DOHH2 (cell line): ENCODE data around the gene CYP17A1.

ENCODE experiments used
- H3F3A ChIP-seq: fragments of 200-600 bp; sonication (generic), shearing (Covaris generic); 2 replicates; pipeline ENCODE4 v1.6.0; 2016; ENCODE audit warnings: antibody characterized with exemption, mild to moderate bottlenecking; ENCODE audit not compliant: control insufficient read depth, insufficient read depth
- H3K27ac ChIP-seq: fragments of 200-600 bp; sonication (generic); 2 replicates; pipeline ENCODE4 v1.5.1; 2014; ENCODE audit warnings: low read depth, mild to moderate bottlenecking, low read length, moderate library complexity
- H3K27me3 ChIP-seq: fragments of 200-600 bp; sonication (generic); 2 replicates; pipeline ENCODE4 v1.6.1; 2014; ENCODE audit warnings: mild to moderate bottlenecking, low read length, mixed read lengths; ENCODE audit not compliant: control insufficient read depth
- H3K36me3 ChIP-seq: fragments of 200-600 bp; sonication (generic); 2 replicates; pipeline ENCODE4 v1.6.1; 2014; ENCODE audit warnings: mild to moderate bottlenecking, low read length, moderate library complexity, mixed read lengths; ENCODE audit not compliant: control insufficient read depth
- H3K4me1 ChIP-seq: fragments of 200-600 bp; sonication (generic); 2 replicates; pipeline ENCODE4 v1.6.1; 2014; ENCODE audit warnings: mild to moderate bottlenecking, low read length, mixed read lengths; ENCODE audit not compliant: control insufficient read depth
- H3K4me2 ChIP-seq: fragments of 200-600 bp; sonication (generic); 2 replicates; pipeline ENCODE4 v1.6.0; 2014; ENCODE audit warnings: mild to moderate bottlenecking, low read length, moderate library complexity
- H3K4me3 ChIP-seq: fragments of 200-600 bp; sonication (generic); 2 replicates; pipeline ENCODE4 v1.5.1; 2014; ENCODE audit warnings: mild to moderate bottlenecking, low read length, mixed read lengths
- H3K79me2 ChIP-seq: fragments of 200-600 bp; sonication (generic); 2 replicates; pipeline ENCODE4 v1.6.1; 2014; ENCODE audit warnings: mild to moderate bottlenecking, low read length, mixed read lengths; ENCODE audit not compliant: control insufficient read depth
- H3K9me2 ChIP-seq: fragments of 200-600 bp; sonication (generic); replicated peaks from 2 replicates; pipeline ENCODE4 v1.6.1; 2014; ENCODE audit warnings: mild to moderate bottlenecking, low read length, mixed read lengths; ENCODE audit not compliant: control insufficient read depth
- H3K9me3 ChIP-seq: fragments of 200-600 bp; sonication (generic); 2 replicates; pipeline ENCODE4 v1.6.1; 2014; ENCODE audit warnings: antibody characterized with exemption, low read length, mixed read lengths; ENCODE audit not compliant: control insufficient read depth, insufficient read depth
- H4K20me1 ChIP-seq: fragments of 200-600 bp; sonication (generic); 2 replicates; pipeline ENCODE4 v1.6.0; 2014; ENCODE audit warnings: low read depth, mild to moderate bottlenecking, antibody characterized with exemption, low read length, moderate library complexity; ENCODE audit not compliant: control insufficient read depth, insufficient read depth
- EZH2phosphoT487 ChIP-seq: fragments of 200-600 bp; sonication (generic); IDR thresholded peaks from 2 replicates; pipeline ENCODE4 v1.6.1; 2017; ENCODE audit warnings: borderline replicate concordance, mild to moderate bottlenecking, antibody characterized with exemption, low read length, moderate library complexity, mixed read lengths
- TF ChIP-seq, protein P1 (sequence below): fragments of 200-600 bp; sonication (generic); IDR thresholded peaks from one replicate; pipeline ENCODE4 v1.5.1; 2014; ENCODE audit warnings: antibody characterized with exemption, mild to moderate bottlenecking, low read depth, low read length; ENCODE audit not compliant: poor library complexity, severe bottlenecking

Gene CYP17A1

DNA sequence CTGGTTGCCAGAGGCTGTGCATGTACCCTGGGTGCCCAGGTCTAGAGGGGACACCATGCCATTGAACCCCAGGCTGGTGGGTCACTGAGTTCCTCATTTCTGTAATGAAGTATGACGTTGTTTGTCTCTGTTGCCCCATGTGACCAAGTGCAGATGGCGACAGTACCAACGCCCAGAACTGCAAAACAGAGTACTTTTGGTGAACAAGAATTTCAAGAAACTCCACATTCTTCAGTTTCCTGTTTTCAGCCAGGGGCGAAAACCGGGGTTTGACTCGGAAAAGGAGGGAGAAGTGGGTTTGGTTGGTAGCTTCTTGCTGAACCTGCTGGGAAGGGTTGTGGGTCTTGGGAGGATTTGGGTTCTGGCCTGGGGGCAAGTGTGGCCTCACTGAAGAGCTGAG is 18.2 kb downstream of the CYP17A1 start:
- H3K79me2 ChIP-seq, result no peaks in the 10 kb centered on the region
- no peak overlapping the region for H3K27ac ChIP-seq
- no peaks in the 10 kb centered on the region for H4K20me1 ChIP-seq
- no peak overlapping the region for H3K4me3 ChIP-seq
- H3K9me3 ChIP-seq, result no peaks in the 10 kb centered on the region
- no peaks in the 10 kb centered on the region for H3K9me2 ChIP-seq
- peaks cover 2% of the 10 kb centered on the region; the same call in 1 of the 2 replicates for H3K36me3 ChIP-seq
- H3F3A ChIP-seq, result no peaks in the 10 kb centered on the region
- H3K4me1 ChIP-seq, result peaks cover 6% of the 10 kb centered on the region; the same call in 1 of the 2 replicates
- H3K4me2 ChIP-seq, result no peak overlapping the region
- TF ChIP-seq, protein P1, sequence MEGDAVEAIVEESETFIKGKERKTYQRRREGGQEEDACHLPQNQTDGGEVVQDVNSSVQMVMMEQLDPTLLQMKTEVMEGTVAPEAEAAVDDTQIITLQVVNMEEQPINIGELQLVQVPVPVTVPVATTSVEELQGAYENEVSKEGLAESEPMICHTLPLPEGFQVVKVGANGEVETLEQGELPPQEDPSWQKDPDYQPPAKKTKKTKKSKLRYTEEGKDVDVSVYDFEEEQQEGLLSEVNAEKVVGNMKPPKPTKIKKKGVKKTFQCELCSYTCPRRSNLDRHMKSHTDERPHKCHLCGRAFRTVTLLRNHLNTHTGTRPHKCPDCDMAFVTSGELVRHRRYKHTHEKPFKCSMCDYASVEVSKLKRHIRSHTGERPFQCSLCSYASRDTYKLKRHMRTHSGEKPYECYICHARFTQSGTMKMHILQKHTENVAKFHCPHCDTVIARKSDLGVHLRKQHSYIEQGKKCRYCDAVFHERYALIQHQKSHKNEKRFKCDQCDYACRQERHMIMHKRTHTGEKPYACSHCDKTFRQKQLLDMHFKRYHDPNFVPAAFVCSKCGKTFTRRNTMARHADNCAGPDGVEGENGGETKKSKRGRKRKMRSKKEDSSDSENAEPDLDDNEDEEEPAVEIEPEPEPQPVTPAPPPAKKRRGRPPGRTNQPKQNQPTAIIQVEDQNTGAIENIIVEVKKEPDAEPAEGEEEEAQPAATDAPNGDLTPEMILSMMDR, result no peak
- no peak for TF ChIP-seq EZH2phosphoT487
- no peaks in the 10 kb centered on the region for H3K27me3 ChIP-seq

- Histone ChIP-seq H3K4me2 (no peak overlapping the region), H3F3A (no peaks in the 10 kb centered on the region), H3K27ac (no peak overlapping the region), H3K4me3 (no peak overlapping the region), H3K27me3 (no peaks in the 10 kb centered on the region), H3K9me3 (no peaks in the 10 kb centered on the region), H3K9me2 (no peaks in the 10 kb centered on the region), H3K36me3 (peaks cover 17% of the 10 kb centered on the region), H4K20me1 (no peaks in the 10 kb centered on the region), H3K79me2 (no peaks in the 10 kb centered on the region), H3K4me1 (peaks cover 6% of the 10 kb centered on the region; the same call in 1 of the 2 replicates)
- TF ChIP-seq EZH2phosphoT487, result no peak
- TF ChIP-seq, protein P1, result no peak
Observed at GRCh38 chr10:102817175-102817574, 20.0 kb downstream of the CYP17A1 start.

DNA sequence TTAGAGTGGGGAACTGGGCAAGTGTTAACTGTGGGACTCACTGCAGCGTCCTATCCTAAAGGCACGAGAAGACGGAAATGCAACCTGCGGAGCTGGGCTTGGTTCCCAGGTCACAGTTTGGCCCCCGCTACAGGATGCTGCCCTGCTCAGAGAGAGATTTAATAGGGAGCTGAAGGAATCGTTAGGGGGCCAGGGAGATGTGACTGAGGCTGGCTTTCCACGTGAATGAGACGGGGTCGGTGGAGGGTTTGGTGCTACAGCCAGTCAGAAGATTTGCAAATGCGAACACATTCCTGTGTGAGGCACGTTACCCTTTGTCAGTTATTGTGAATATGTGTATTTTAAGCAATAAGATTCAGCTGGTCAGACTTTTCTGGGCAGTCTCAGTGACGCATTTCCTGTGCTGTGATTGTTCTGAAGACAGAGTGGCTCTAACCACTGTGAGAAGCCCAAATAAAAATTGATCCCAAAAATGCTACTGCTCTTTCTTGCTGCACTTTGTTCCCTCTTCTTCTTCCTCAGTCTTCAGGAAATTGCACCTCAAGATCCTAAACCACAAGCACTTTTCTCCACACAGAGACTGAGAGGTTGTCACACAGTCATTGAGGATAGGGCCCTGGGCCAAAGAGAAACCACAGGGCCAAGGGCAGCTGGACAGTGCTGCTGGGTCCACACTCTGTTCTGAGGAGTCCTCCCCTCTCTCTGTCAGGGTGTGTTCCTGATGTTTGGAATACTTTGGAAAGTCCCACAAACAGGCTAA is 21.2 kb downstream of the CYP17A1 start:
- peaks cover 6% of the 10 kb centered on the region; the same call in 1 of the 2 replicates for H3K4me1 ChIP-seq
- H3K79me2 ChIP-seq, result no peaks in the 10 kb centered on the region
- no peak overlapping the region for H3K27ac ChIP-seq
- H3K9me2 ChIP-seq, result no peaks in the 10 kb centered on the region
- H4K20me1 ChIP-seq, result no peaks in the 10 kb centered on the region
- H3K9me3 ChIP-seq, result no peaks in the 10 kb centered on the region
- H3K36me3 ChIP-seq, result peaks cover 27% of the 10 kb centered on the region
- no peaks in the 10 kb centered on the region for H3K27me3 ChIP-seq
- no peak overlapping the region for H3K4me2 ChIP-seq
- TF ChIP-seq, protein P1, result no peak
- no peak for TF ChIP-seq EZH2phosphoT487
- H3F3A ChIP-seq, result no peaks in the 10 kb centered on the region
- H3K4me3 ChIP-seq, result no peak overlapping the region
